OCI-LY1 (cell line): ENCODE data around the gene RYR3.

ENCODE experiments used
- CTCF ChIP-seq: fragments of 200-600 bp; sonication (generic), shearing (Covaris generic); IDR thresholded peaks from 2 replicates; pipeline ENCODE4 v1.5.1; 2017; ENCODE audit warnings: mild to moderate bottlenecking, antibody characterized with exemption, low read length, moderate library complexity, mixed read lengths
- EZH2 ChIP-seq: fragments of 200-600 bp; sonication (generic), shearing (Covaris generic); IDR thresholded peaks from 2 replicates; pipeline ENCODE4 v1.8.0; 2017; ENCODE audit warnings: borderline replicate concordance, mixed run types, mild to moderate bottlenecking, antibody characterized with exemption, low read length, moderate library complexity, mixed read lengths

- no peak for TF ChIP-seq CTCF
- TF ChIP-seq EZH2: no peak
These were observed 318.9 kb downstream of the RYR3 start for GRCh38 chr15:33629647-33630046.
